ENCODE results near the gene NDNF.

DNA sequence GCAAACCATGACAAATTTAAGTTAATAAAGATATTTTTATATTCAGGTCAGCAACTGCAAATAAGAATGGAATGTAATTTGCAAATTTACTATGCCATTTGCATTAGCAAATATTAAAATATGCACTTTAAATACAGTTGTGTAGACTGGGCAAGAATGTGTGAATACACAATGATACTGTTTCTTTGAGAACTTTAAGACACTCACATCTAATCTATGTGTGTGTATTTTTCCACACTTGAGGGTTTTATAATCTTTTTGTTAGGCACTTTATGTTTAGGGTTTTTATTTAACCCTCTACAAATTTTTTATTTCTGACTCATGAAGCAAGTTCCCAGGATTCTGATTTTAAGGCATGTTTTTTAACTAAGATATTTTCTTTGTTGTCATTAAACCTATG is 23.9 kb upstream of the NDNF start:
- TF ChIP-seq, protein P1, sequence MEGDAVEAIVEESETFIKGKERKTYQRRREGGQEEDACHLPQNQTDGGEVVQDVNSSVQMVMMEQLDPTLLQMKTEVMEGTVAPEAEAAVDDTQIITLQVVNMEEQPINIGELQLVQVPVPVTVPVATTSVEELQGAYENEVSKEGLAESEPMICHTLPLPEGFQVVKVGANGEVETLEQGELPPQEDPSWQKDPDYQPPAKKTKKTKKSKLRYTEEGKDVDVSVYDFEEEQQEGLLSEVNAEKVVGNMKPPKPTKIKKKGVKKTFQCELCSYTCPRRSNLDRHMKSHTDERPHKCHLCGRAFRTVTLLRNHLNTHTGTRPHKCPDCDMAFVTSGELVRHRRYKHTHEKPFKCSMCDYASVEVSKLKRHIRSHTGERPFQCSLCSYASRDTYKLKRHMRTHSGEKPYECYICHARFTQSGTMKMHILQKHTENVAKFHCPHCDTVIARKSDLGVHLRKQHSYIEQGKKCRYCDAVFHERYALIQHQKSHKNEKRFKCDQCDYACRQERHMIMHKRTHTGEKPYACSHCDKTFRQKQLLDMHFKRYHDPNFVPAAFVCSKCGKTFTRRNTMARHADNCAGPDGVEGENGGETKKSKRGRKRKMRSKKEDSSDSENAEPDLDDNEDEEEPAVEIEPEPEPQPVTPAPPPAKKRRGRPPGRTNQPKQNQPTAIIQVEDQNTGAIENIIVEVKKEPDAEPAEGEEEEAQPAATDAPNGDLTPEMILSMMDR (IDR thresholded peaks at IDR 0.05; ENCODE audit: poor library complexity), result no peak
- TF ChIP-seq EZH2phosphoT487 (IDR thresholded peaks at IDR 0.05; ENCODE audit: low read depth, severe bottlenecking, unreplicated experiment), result no peak
